Measurements from ENCODE around the gene THAP4.
"Not testable (repeated sequence)": the region's sequence is repeated elsewhere in the genome, so short reads cannot be mapped to it uniquely, and the experiment has no call there.

The THAP4 gene

GRCh38 chr2:241609859-241610793 lies 26.8 kb downstream of the THAP4 start:
- DNase-seq, result no peak

GRCh38 chr2:241608881-241609280 lies 28.1 kb downstream of the THAP4 start:
- no peak for DNase-seq

DNA sequence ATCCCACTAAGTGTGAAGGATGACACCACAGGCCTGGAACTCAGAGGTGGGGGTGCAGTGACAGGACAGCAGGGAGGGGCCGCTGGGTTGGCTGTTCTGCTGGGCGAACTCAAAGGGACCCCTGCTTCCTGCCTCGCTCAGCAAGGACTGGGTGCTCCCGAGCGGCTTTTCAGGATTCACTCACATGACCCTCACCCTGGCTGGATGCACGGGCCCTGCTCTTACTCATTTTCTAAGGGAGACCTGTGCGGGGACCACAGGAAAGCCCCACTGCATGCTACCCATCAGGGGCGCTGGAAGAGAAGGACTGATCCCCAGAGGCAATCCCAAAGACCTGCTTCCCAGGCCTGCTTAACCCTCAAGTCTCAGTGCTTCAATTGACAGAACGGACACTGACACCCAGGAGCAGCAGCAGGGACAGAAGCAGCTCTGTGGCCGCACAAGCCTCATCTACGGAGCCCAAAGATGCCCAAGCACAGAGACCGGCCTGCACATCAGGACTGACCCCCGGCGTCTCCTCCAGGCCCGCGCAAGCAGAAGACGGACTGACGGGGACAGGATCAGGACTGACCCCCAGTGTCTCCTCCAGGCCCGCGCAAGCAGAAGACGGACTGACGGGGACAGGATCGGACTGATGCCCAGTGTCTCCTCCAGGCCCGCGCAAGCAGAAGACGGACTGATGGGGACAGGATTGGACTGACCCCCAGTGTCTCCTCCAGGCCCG lies 29.6 kb downstream of the THAP4 start:
- no peak for DNase-seq

- no peak for DNase-seq
Observed at GRCh38 chr2:241606186-241606585, 30.8 kb downstream of the THAP4 start.

DNA sequence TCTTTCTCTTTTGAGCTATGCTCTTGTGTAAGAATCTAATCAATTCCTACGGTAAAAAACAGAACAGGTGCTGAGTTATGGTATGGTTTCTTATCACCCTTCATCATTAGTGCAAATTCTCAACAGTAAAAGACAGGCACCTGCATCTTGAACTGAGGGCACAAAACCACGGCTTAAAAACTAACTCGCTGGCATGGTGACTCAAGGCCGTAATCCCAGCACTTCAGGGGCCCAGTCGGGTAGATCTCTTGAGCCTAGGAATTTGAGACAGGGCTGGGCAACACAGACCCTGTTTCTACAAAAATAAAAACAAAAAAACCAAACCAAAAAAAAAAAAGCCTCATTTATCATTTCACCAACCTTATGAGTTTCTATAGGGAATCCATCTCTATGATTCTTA lies 33.3 kb downstream of the THAP4 start:
- DNase-seq, result no peak

- no peak for DNase-seq
Observed at GRCh38 chr2:241602720-241603119, 34.2 kb downstream of the THAP4 start.

DNA sequence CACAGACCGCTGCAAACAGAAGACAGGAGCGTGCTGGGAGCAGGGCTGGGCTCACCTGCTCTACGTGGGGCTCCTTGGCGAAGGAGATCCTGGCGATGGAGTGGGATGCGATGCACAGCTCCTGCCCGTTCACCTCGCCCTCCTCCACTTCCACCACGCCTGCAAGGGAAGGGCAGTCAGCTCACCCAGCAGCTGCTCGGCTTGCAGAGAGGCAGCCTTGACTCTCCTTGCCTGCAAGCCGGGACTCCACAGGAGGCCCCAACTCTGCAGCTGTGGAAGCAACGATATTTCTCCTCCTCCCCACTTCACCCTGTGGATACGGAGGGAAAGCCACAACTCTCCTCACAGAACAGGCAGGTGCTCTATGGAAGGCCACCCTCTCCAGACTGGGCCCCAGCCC lies 35.1 kb downstream of the THAP4 start:
- no peak for DNase-seq

GRCh38 chr2:241599615-241600014 lies 37.3 kb downstream of the THAP4 start:
- DNase-seq, result no peak

GRCh38 chr2:241598487-241598886 lies 38.5 kb downstream of the THAP4 start:
- no peak for DNase-seq

- DNase-seq, result no peak
Observed at GRCh38 chr2:241598061-241598460, 38.9 kb downstream of the THAP4 start.

GRCh38 chr2:241597561-241597960 lies 39.4 kb downstream of the THAP4 start:
- no peak for DNase-seq

DNA sequence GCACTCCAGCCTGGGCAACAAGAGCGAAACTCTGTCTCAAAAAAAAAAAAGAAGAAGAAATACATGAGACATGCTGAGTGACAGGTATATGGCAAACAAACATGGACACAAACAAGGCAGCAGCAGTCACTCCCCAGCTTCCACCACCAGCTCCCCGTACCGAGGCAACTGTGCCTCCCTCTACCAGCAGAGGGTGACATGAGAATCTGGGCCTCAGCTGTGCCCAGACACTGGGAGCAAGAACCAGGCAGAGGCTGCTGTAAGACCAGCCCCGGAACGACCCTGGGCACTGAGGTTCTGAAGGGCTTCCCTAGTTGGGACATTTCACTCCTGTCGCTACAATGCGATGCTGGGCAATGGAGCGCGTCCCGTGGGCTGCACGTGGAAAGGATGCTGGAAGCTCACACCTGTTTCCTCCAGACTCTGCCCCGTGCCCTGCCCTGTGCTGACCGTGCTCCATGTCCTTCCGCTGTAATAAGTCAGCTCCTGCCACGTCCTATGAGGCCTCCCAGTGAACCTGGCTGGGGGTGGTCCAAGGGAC lies 41.3 kb downstream of the THAP4 start:
- no peak for DNase-seq

DNA sequence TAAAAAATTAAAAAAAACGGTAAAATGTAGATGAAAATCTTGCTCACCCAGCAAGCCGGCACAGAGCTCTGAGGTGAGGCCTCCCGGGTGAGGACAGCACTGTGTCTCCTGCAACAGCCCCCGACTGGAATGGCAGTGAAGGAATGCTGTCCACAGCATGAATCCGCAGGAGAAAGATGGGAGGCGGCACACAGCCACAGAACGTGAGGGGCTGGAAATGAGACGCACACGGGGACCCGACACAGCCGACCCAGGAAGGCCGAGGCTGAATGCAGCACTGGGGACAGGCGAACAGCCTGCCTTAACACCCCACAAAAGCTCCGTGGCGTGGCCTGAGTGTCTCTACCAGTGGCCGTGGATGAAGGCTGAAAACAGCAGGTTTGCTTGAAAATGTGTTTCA lies 43.7 kb downstream of the THAP4 start:
- DNase-seq, result no peak

DNA sequence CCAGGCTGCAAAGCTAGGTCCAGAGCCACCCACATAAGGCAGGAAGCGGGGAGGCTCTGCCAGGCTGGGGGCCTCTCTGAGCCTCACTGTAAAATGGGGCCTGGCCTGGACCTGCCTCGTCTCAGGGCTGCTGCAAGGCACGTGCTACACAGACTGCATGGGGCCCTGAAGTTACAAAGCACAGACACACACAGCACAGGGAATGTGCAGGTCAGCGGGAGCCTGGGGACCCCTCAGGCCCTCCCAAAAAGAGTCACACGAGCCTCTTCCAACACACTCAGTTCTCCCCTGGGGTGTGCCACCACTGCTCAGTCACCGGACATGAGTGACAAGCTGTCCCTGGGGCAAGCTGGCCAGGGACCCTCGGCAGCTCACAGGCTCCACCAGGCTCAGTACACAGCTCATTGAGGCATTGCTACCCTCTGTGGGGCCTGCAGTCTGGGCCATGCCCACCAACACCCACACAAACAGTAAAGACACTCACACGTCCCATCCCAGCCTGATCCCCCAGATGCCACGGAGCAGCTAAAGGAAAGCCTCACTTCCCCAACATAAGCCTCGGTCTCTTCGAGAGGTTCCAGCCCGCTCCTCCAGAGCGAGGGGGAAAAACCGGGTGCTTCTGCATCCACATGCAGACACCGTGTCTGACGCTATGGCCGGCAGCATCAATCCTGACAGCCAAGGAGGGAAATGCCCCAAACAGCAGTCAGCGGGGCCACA lies 44.7 kb downstream of the THAP4 start:
- no peak for DNase-seq

DNA sequence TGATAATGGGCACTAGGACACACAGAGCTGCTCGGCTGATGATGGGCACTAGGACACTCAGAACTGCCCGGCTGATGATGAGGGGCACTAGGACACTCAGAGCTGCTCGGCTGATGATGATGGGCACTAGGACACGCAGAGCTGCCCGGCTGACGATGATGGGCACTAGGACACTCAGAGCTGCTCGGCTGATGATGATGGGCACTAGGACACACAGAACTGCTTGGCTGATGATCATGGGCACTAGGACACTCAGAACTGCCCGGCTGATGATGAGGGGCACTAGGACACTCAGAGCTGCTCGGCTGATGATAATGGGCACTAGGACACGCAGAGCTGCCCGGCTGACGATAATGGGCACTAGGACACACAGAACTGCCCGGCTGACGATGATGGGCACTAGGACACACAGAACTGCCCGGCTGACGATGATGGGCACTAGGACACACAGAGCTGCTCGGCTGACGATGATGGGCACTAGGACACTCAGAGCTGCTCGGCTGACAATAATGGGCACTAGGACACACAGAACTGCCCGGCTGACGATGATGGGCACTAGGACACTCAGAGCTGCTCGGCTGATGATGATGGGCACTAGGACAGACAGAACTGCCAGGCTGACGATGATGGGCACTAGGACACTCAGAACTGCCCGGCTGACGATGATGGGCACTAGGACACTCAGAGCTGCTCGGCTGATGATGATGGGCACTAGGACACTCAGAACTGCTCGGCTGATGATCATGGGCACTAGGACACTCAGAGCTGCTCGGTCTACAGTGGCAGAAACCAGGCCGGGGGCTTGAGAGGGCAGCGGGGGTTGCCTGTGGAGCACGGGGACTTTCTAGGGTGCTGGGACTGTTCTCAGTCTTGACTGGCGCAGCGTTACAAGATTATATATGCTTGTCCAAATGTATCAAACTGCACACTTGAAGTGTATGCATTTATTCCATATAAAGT lies 46.2 kb downstream of the THAP4 start:
- not testable (repeated sequence) for DNase-seq

DNA sequence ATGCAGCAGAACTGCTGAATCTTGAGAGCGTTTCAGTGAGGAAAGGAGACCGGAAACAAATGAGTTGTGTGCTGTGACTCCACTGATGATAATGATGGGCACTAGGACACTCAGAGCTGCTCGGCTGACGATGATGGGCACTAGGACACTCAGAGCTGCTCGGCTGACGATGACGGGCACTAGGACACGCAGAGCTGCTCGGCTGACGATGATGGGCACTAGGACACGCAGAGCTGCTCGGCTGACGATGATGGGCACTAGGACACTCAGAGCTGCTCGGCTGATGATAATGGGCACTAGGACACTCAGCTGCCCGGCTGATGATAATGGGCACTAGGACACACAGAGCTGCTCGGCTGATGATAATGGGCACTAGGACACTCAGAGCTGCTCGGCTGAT lies 47.1 kb downstream of the THAP4 start:
- DNase-seq, result not testable (repeated sequence)

DNA sequence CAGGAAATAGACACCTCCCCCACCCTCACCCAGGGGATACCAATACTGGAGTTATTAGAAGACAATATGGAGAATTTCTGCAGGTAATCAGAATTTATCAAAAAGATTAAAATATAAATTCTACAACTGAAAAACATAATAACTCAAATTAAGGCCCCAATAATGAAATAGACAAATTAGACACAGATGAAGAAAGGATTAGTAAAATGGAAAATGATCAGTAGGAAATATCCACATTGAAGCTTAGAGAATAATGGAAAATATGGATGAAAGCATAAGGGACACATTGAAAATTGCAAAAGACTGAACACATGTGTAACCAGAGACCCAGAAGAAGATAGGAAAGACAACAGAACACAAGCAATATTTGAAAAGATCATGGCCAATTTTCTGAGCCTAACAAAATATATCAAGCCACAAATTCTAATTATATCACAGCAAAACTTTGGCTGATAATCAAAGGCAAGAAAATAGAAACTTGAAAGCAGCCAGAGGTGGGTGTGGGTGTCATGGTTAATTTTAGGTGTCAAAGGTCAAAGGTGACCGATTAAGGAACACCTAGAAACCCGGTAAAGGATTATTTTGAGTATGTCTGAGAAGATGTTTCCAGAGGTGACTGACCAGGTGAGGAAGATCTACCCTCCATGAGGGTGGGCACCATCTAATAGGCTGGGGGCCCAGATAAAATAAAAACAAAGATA lies 50.2 kb downstream of the THAP4 start:
- DNase-seq, result no peak

DNA sequence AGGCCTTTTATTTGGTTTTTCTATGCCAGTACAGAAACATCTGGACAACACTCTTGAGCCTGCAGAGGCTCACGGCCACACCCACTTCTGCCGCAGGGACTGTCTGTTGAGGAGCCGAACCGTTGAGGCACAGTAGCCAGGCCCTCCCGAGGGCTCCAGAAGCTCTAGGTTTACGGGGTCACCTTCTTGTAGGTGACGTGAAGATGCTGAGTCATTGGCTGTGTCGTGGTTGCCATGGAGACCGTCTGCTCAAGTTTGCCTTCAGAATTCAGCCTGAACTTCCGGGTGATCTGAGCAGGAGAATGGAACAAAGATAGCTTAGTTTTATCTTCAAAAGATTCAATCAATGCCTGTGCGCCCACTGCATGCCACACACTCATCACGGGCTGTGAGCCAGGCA lies 52.5 kb downstream of the THAP4 start:
- no peak for DNase-seq

- no peak for DNase-seq
Observed at GRCh38 chr2:241582806-241583205, 54.2 kb downstream of the THAP4 start.

DNA sequence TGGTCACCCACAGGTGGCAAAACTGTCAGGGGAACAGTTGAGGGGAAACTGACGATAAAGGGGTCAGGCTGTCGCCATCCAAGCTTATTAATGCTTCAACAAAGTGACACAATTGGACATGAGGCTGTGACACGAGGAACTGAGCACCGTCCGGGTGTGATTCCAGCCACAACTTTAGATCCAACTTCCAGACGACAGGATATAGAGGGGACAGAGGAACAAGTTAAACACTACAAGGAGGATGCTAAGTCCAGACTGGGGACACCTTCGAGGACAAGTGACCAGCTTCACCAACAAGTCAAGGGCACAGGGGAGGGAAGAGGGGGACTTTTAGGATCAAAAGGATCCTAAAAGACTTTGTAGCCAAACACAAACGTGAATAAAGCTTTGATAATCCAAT lies 54.6 kb downstream of the THAP4 start:
- no peak for DNase-seq

DNA sequence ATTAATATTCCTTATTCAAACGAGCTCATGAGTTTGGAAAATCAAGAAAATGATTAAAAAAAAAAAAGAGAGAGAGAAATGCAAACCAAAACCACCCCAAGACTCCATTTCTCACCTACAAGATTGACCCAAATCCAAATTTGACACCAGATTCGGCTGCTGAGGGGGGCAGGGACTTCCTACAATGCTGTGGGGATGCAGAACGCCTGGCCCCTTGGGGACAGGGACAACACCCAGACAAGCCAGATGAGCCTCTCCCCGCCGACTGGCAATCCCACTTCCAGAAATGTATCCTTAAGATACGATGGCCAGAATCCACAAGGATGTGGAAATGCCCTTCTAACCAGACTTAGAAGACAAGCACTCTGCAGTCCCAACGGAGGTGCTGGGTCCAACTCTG lies 57.7 kb downstream of the THAP4 start:
- DNase-seq, result no peak

Data from NCI-H1930 (cell line).